HG03139 (cell line): ENCODE measurements around the gene SERTM1.

Experiments
- ATAC-seq: cut with Tn5 transposase; IDR thresholded peaks from one replicate; pipeline ENCODE4 v1.9.1; 2021; ENCODE audit not compliant: unreplicated experiment

Gene SERTM1

DNA sequence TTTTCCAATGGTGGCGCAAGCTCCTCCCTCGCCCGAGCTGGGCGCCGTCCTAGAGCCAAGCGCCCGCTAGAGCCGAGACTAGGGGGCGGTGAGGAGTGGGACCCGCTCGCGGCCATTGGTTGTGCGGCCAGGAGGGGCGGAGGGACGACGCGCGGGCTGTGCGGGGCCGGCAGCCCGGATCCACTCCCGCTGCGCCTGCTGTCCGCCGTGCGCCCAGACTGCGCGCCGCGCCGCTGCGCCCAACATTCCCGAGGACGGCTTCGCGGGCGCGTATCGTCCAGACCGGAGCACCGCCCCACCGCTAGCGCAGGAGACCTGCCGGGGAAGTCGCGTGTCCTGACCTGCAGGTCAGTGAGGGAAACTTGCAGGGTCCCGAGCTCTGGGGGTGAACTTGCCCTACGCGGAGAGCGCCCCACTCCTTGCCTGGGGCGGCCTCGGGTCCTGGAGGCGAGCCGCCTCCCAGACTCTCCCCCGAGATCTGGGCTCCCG lies at the start of gene SERTM1:
Gene SERTM1, plus strand, starts transcription at position 183 of the 489 bp plus-strand sequence. CDS start 21,059 bp downstream, outside the sequence.
- no peak for ATAC-seq

DNA sequence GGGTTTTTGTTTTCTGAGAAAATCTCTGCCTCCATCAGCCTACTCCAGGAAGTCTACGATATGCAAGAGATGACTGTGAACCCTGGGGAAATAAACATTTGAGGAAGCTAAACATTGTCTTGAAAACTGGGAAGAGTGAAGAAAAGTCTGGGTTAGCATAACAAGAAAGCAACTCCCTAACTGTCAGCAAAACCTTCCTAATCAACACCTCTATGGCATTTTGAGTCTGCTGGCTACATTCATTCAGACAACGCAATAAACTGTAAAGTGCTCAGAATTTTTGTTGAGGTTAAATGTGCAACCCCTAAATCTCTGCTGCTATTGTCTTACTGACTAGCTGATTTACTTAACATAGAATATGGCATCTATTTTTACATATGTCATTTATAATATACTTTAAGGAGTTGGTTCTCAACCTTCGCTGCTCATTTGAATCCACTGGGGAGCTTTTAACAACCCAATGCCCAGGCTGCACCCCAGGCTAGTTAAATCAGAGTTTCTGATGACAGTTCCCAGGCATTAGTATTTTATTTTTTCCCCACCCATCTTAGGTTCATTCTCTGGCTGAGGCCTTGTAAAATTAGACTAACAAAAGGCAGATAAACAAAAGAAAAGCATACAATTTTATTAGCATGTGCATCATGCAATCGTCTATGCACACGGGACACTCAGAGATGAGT lies 45.3 kb upstream of the SERTM1 start:
- no peak for ATAC-seq

DNA sequence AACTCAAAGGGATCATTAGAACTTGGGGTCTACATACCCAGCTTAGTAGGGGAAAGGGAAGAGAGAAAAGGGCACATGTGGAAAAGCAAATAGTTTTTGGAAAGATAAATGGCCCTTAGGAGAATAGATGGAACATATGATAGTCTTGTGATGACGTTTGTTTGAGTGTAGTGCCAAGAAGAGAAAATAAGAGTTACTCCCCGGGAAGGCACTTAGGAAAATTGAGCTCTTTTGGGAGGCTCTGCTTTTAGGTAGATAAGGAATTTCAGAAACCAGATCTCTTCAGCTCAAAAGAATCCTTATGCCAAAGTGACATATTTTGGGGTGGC lies 44.8 kb upstream of the SERTM1 start:
- no peak for ATAC-seq

DNA sequence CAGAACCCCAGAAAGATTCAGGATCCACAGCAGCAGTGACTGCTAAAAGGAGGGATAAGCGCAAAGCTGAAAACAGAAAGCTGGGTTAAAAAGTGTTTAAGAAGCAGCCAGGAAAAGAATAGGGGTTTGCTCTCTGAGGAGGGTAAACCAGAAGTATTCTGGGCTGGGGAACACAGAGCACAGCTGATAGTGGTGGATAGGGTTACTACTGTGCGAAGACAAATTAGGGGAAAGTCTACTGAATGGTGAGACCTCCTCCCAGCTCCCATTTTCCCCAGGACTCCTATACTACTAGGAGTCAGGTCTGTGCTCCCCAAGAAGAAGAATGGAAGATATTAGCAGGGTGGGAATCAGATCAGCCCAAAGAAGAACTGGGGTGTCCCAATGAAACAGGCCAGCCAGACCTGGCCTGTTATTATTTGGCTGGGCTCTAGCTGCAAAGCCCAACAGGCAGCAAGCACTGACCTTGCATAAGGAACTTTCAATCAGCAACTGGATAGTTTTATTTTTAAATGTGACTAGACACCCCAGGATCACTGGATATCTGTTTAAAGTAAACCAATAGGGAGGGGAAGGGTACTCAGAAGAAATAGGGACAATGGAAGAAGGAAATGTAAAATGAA lies 43.5 kb upstream of the SERTM1 start:
- no peak for ATAC-seq

DNA sequence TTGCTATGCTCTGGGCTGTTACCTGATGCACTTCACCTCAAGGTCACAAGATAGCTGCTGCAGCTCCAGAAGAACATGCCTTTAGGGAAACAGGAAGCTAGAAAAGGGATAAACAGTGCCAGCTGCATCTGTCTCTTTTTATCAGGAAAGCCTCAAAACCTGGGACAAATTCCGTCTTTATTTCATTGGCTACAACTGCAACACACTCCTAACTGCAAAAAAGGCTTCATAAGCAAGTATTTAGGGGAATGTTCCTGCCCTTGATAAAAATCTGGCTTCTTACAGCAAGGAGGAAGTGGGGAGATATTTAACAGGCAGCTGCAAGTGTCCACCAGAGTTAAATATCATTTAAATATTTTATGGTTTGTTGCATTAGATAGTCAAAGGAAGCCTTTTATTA lies 34.2 kb upstream of the SERTM1 start:
- ATAC-seq, result no peak

DNA sequence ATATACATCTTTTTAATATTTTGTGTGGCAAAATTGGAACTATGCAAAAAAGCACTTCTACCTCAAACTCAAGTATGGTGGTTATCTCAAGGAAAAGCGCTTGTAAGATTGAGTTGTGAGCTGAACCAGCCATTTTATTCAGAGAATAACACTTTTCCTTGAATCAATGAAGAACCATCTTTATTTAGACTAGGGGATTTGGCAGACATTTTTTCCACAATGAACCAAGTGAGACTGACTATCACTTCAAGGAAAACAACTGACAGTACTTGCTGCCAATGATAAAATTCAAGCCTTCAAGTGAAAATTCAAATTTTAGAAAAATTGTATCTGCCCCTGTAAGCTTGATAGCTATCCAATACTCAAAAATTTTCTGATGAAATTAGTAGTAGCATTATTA lies 23.2 kb upstream of the SERTM1 start:
- no peak for ATAC-seq

DNA sequence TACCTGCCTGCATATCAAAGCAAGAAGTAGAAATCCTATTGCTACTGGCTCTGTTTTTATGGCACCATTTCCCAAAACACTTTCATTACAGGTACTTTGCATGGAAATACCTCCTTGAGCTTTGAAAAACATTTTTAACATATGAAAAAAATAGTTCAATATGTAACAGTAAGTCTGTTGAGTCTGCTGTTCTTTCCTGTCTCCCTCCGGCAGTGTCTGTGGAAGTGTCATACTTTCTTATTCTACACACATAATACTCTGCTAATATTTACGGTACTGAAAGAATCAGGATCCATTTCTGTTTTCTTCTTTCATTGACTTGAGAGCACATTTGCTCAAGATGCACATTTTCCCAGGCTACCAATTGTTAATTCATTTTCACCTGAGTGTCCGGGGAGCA lies 8.2 kb upstream of the SERTM1 start:
- no peak for ATAC-seq

DNA sequence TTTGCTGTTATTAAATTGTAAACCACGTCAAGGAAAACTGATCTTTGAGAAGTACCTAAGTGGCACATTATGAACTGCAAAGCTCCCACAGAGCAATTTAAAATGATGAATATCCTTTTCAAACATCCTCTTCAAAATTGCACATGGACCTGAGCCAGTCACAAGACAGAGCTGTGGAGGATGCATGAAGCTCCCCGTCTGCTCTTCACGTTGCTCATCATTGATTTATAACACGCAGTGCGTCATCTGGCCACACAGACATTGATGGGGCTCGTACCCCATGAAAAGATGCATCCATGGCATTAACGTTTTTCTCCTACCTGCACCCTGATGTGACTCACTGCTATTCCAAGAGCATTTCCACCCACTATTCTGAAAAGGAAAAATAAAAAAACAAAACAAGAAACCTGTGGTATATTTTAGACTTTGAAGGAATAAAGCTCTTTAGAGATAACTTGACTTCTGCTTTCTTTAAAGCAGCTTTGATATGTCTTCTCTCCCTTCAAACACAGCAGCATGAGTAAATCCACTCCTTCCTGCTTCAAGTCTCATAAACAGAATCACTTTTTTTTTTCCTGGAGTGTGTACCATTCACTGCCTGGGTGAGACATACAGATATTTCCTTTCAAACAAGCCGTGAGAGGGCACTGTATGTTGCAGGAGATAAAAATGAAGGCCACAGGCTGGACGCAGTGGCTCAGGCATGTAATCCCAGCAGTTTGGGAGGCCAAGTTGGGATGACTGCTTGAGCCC lies 7.2 kb upstream of the SERTM1 start:
- no peak for ATAC-seq

DNA sequence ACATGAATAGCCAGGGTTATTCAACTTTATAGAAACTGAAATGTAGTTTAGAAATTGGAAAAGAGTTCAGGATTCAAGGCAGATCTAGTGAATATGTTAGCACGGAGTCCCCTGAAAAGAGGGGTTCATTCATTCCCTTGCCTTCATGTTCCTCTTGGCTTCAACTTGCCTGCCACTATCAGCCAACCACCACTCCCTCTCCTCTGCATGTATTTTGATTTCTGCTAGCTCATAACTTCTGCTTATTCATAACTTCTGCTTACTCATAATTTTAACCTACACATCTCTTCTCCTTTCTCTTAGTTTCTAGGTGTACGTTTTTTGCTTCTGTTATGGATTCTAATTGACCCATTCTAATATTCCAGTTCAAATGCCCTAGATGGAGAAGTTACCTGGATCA lies 5.5 kb upstream of the SERTM1 start:
- no peak for ATAC-seq

DNA sequence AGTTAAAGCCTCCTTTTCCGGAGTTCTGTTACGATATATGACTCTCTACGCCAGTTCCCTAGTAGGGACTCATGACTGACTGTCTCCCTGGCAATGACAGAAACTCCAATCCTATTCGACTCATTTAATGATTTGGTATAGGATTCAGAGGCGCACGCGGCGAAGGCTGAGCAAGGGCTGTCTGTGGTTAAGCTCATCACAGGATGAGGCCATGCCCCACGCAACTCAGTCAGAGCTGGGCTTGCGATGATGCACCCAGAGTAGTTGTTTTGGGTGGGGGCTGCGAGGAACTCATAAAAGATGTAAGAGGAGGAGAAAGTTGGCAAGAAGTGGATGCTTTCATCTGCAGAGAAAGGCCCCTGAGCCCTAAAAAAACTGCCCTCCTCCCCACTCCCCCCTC lies 468 bp upstream of the SERTM1 start:
- ATAC-seq, result no peak

DNA sequence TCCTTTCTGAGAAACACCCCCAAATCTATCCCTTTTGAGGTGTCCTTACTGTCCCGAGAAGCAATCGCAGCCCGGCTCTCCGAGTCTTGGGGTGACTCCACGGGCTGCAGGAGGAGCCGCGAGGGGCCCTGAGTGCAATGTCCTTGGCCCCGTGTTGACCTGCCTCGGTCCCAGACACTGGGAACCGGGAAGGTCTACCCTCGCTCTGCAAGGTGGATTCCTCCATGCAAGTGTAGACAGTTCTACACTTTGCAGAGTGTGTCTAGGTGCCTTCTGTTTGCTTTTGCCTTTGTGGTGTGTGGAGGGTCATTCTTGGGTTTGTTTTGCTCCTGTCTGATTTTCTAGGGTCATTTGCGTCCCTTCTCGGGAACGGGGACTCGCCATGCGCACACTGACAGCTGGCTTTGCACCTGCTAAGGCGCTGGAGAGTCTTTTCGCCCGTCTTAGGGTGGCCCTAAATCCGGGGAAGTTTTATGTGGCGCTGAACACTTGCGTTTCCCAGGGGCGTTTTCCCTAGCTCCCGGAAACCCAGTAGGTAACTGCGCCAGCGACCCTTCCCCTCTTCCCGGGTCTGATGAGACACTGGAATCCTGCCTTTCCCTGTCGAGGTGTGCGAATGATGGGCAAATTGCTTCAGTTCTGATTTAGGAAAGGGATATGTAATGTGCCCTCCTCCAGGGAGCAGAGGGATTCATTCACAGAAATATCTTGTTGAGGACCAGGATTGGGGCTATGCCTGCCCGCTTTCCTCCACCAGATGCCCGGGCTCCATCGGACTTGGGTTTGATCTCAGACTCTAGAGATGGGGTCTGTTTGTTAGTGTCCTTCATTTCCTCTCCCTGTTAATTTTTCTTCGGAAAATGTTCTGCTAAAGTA lies 755 bp downstream of the SERTM1 start:
- no peak for ATAC-seq

DNA sequence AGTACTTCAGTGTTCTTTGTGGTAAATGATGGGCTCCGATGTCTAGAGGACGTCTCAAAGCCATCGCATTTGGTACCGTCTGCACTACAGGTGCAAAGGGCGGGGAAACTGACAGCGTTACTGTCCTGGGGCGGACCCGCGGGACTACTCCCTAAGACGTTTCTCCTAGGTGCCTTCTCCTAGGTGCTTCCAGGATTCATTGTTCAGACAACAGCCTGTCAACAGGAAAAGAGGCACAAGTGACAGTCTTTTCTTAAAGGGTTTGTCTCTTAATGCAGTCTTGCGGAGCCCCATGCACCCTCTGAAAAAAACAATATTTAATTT lies 1.4 kb downstream of the SERTM1 start:
- ATAC-seq, result no peak

DNA sequence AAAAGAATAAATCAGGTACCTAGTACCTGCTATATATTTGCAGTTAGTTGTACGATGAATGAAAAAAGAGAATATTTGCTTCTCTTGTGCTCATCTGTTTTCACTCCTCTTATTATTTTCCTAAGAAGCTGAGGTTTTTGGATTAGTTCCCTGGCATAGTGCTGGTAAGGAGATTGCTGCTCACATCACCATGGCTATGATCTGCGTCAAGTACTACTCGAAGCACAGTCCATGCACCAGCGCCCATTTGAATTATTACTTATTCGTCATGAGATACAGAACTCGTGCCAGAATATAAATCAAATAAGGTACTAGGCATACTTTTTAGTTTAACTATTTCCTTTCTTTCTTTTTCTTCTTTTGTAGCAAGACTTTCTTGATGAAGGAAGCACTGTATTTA lies 7.1 kb downstream of the SERTM1 start:
- no peak for ATAC-seq

DNA sequence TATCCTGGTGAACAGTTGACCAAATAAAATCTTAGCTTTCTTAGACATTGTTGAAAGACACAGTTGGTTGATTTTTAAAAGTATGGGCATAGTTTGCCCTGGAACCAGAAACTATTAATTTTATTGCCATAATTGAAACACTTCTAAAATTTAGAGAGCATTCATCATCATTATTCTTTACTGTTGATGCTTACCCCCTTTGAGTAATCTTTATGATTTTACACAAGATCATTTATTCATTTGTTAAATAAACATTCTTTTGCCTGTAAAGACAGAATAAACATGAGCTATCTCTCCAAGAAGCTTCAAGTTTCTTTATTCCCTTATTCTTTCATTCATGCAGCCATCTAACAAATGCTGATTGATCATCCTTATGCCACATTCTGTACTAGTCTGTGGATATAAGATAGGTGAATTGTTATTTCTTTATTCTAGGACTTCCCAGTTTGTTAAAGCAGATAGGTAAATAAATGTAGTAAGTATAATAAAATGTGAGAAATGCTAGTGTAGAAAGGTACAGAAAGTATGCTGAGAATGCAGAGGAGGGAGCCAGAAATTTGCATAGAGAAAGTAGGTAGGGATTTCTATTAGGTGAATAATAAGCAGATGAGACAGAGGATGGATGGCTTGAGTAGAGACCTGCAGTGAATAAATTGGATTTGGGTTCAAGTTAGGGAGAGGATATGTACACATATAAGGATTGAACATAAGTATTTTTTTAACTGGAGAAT lies 8.2 kb downstream of the SERTM1 start:
- ATAC-seq, result no peak

DNA sequence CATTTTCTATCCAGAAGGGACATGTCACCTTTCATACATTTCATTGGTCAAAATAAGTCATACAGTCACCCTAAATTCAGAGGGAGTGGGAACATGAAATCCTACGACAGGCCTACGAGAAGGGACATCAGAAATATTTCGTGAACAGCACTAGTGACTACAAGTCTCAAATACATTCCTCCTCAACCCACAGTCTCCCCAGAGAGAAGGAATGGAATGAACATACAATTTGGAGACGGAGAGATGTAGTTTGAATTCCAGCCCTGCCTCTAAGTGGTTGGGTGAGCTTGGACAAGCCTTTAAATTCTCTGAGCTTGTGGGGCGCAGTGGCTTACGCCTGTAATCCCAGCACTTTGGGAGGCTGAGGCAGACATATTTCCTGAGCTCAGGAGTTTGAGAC lies 9.9 kb downstream of the SERTM1 start:
- ATAC-seq, result no peak

DNA sequence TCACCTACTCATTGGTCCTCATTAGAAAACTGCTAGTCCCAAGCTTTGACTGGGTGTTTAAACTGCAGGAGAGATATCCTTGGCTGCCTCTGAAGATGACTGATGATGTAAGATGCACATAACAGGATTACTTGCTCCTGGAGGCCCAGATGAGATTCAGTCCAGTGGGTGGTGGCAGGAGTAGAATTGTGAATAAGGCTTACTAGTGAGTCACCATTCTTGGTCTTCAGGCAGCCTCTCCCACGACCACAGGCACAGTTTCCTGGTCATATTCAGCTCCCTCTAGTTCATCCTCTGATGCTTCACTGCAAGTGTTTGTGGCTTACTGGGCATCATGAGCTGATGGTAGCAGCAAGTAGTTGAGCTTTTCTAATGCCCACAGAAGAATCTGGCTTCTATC lies 12.1 kb downstream of the SERTM1 start:
- ATAC-seq, result no peak

DNA sequence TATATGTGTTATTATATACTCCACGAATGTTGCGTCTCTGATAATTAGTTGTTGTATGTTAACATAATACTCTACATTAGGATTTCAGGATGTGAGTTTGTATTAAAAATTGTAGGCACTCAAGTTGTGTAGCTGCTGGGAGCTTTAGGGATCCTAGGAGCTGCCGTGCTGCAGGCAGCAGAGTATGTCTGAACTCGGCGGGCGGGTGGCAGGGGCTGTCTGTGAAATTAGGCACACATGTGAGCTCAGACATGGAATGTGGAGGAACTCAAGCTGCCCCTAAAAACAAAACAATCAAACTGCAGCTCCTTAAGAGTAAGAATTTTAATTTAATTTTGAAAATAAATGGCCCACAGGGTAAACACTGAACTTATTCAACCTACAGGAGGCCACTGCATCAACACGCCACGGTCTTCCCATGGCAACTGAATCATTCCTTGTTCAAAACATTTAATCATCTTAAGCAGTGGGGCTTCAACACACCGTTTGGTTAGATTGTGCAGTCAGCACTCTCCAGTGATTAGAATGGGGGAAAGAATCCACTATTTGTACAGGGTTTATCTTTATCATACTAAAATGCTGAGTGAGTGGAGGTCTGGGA lies 22.7 kb downstream of the SERTM1 start:
- no peak for ATAC-seq

DNA sequence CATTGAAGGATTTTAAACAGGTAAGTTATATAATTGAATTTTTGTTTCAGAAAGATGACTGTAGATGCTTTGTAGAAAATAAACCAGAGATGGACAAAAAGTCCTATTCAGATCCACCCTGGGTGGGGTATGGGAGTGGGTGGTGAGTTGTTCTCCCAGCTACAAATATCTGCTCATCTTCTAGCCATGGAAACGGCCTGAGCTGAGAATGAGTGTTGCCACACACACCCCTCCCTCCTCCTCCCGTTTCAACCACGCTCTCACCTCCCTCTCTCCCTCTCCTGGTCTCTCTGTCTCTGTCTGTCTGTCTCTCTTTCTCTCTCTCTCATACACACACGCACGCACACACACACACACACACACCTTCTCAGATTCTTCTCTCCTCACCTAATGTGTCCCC lies 26.4 kb downstream of the SERTM1 start:
- ATAC-seq, result no peak

DNA sequence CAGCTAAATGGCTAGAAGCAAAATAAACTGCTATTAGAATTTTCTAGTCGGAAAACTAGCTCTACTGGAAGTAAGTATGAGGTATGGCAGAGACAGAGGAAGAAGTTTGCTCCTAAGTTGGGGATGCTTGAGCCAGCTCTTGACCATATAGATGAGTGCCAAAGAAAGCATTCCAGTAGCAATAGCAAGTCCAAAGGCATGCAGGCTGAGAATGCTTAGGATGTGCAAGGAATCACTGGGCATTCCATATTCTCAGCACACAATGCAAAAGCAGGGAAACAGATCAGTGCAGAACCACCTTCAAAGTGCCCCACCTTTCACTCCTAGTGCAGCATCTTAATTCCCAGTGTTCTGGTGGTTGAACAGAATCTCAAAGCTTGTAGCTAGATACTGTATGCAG lies 32.9 kb downstream of the SERTM1 start:
- no peak for ATAC-seq

DNA sequence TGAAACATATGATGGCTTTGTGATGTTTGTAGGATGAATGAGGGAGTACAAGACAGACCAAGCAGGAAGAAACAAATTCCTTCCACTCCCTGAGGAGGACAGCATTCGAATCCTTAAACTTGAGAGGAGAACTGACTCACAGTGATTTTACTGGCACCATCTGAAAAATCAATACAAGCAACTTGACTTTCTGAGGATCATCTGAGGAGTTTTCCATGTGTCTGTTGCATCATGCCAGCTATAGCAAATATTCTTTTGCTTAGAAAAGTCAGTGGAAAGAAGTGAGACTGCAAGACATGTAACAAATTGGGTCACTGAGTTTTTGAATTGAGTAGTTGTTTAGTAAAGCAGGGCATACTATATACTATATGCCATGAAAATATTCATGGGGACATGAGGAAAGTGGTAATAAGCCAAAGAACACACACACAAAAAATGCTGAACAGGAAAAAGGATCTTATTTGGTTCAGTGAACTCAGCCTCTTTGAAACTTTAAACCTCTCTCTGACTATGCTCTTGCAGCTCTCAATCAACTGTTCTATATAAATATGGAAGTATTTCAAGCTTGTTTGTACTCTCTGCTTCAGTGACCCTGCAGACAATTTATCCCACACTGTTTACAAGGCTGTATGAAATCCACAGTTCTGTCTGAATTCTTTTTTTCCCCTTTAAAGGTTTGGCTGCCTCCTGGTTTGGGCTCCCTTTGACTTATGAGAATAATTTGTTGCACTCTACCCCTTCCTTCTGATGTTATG lies 35.5 kb downstream of the SERTM1 start:
- ATAC-seq, result no peak
